Measurements from ENCODE around the gene IL25. TPM values are rescaled to one million over a fixed set of nuclear protein-coding genes. Genes with fewer than 3 reads are reported as not detected.

The IL25 gene
- total RNA-seq, 1 donor: not detected

GRCh38 chr14:23377573-23378563 lies 5.3 kb downstream of the IL25 start:
- Histone ChIP-seq H4K20me1 (ENCODE audit: insufficient read depth, low read length) (no peaks in the 10 kb centered on the region), H2AFZ (ENCODE audit: low read length) (no peak overlapping the region), H3K4me3 (ENCODE audit: insufficient read depth, low read length) (no peak overlapping the region), H3K79me2 (ENCODE audit: insufficient read depth, low read length) (no peaks in the 10 kb centered on the region), H3K27ac (ENCODE audit: low read depth, low read length) (no peak overlapping the region), H3K4me1 (ENCODE audit: insufficient read depth, low read length) (no peaks in the 10 kb centered on the region), H3K27me3 (ENCODE audit: insufficient read depth, low read length) (peaks cover 15% of the 10 kb centered on the region), H3K9me3 (ENCODE audit: low read depth, low read length) (no peaks in the 10 kb centered on the region), H3K4me2 (ENCODE audit: insufficient read depth, low read length) (no peak overlapping the region), H3K36me3 (ENCODE audit: insufficient read depth, low read length) (no peaks in the 10 kb centered on the region)
- no peak for TF ChIP-seq CTCF (IDR thresholded peaks at IDR 0.05; ENCODE audit: extremely low read depth, low read depth, low read length)
- DNase-seq (ENCODE audit: insufficient read length, low spot score, missing footprints): no peak

- H3K4me1 ChIP-seq (ENCODE audit: insufficient read depth, low read length): no peaks in the 10 kb centered on the region
- TF ChIP-seq CTCF (IDR thresholded peaks at IDR 0.05; ENCODE audit: extremely low read depth, low read depth, low read length): no peak
- no peaks in the 10 kb centered on the region for H3K79me2 ChIP-seq (ENCODE audit: insufficient read depth, low read length)
- no peaks in the 10 kb centered on the region for H4K20me1 ChIP-seq (ENCODE audit: insufficient read depth, low read length)
- H3K9me3 ChIP-seq (ENCODE audit: low read depth, low read length): no peaks in the 10 kb centered on the region
- no peak overlapping the region for H3K4me2 ChIP-seq (ENCODE audit: insufficient read depth, low read length)
- no peak overlapping the region for H3K27ac ChIP-seq (ENCODE audit: low read depth, low read length)
- H3K4me3 ChIP-seq (ENCODE audit: insufficient read depth, low read length): no peak overlapping the region
- peaks cover 10% of the 10 kb centered on the region for H3K27me3 ChIP-seq (ENCODE audit: insufficient read depth, low read length)
- no peak overlapping the region for H2AFZ ChIP-seq (ENCODE audit: low read length)
- no peak for DNase-seq (ENCODE audit: insufficient read length, low spot score, missing footprints)
- H3K36me3 ChIP-seq (ENCODE audit: insufficient read depth, low read length): no peaks in the 10 kb centered on the region
Observed at GRCh38 chr14:23378612-23379220, 6.1 kb downstream of the IL25 start.

GRCh38 chr14:23379366-23380196 lies 7.0 kb downstream of the IL25 start:
- Histone ChIP-seq H3K27ac (ENCODE audit: low read depth, low read length) (no peak overlapping the region), H3K4me2 (ENCODE audit: insufficient read depth, low read length) (no peak overlapping the region), H3K4me1 (ENCODE audit: insufficient read depth, low read length) (no peaks in the 10 kb centered on the region), H2AFZ (ENCODE audit: low read length) (no peak overlapping the region), H3K27me3 (ENCODE audit: insufficient read depth, low read length) (peaks cover 4% of the 10 kb centered on the region), H3K4me3 (ENCODE audit: insufficient read depth, low read length) (no peak overlapping the region), H4K20me1 (ENCODE audit: insufficient read depth, low read length) (no peaks in the 10 kb centered on the region), H3K36me3 (ENCODE audit: insufficient read depth, low read length) (no peaks in the 10 kb centered on the region), H3K79me2 (ENCODE audit: insufficient read depth, low read length) (no peaks in the 10 kb centered on the region), H3K9me3 (ENCODE audit: low read depth, low read length) (no peaks in the 10 kb centered on the region)
- peak; percentile 89 for TF ChIP-seq CTCF (IDR thresholded peaks at IDR 0.05; ENCODE audit: extremely low read depth, low read depth, low read length)
- DNase-seq (ENCODE audit: insufficient read length, low spot score, missing footprints): peak; percentile 92

All from osteoblast (primary cell).